Measurements from ENCODE around the gene PSMC4.
A peak's percentile ranks its signal among the peaks of the same experiment; 100 is the strongest.

PSMC4 gene

GRCh38 chr19:40013991-40014390 lies 43.0 kb downstream of the PSMC4 start:
- Histone ChIP-seq H3K4ac (ENCODE audit: low read depth, low read length) (no peak overlapping the region), H3K14ac (ENCODE audit: low read length) (no peak overlapping the region), H3K9me3 (ENCODE audit: insufficient read depth, low read depth, low read length) (peaks cover 5% of the 10 kb centered on the region), H2AFZ (ENCODE audit: insufficient read depth, low read length, poor library complexity) (no peak overlapping the region), H4K12ac (ENCODE audit: low read depth, low read length) (no peak overlapping the region), H3K4me1 (ENCODE audit: control insufficient read depth in 1 of 2, insufficient read depth in 2 of 2, low read length in 2 of 2) (no peaks in the 10 kb centered on the region), H3K4me2 (ENCODE audit: low read length) (no peak overlapping the region), H3K36me3 (ENCODE audit: control insufficient read depth in 1 of 2, insufficient read depth in 2 of 2, low read length in 2 of 2) (no peaks in the 10 kb centered on the region), H2BK12ac (ENCODE audit: low read length) (no peak overlapping the region), H3K79me1 (ENCODE audit: low read length) (no peaks in the 10 kb centered on the region), H3K79me2 (ENCODE audit: control insufficient read depth, insufficient read depth, low read length, poor library complexity) (no peaks in the 10 kb centered on the region), H3K23ac (ENCODE audit: low read length) (no peak overlapping the region), H3K27ac (ENCODE audit: low read depth, low read length) (no peak overlapping the region), H4K91ac (ENCODE audit: low read depth, low read length) (no peak overlapping the region), H3K4me3 (ENCODE audit: low read depth, low read length) (no peak overlapping the region), H2BK5ac (ENCODE audit: low read depth, low read length, poor library complexity) (no peak overlapping the region), H2BK120ac (ENCODE audit: insufficient read depth, low read length, poor library complexity) (no peak overlapping the region), H4K8ac (ENCODE audit: low read depth, low read length) (no peak overlapping the region), H2AK5ac (ENCODE audit: low read length) (no peak overlapping the region), H3K18ac (ENCODE audit: low read length) (no peak overlapping the region), H3K27me3 (ENCODE audit: insufficient read depth, low read length) (no peaks in the 10 kb centered on the region), H3K9ac (ENCODE audit: low read length) (no peak overlapping the region)
- WGBS (ENCODE audit: extremely low coverage, insufficient coverage, insufficient read length): no CpG with 5 or more reads among the region's 4 CpGs
- no peak for DNase-seq

DNA sequence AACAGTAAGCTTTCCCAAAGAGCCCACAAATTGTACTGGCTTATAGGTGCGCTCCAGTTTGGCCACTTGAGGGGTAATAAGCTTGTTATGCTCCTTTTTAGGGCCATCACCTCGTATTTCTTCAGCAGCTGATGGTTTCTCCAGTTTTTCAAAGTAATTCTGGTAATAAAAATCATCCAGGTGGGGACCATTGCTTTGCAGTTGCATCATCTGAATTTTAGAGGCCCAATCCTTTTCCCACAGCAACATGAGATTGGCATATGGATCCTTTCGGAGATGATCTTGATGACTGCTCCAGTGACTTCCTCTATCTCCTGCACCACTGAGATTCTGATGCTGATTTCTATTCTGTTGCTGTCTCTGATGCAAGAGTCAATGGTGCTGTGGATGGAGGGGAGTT lies 53.0 kb downstream of the PSMC4 start:
- Histone ChIP-seq H3K79me2 (ENCODE audit: control insufficient read depth, insufficient read depth, low read length, poor library complexity) (no peaks in the 10 kb centered on the region), H4K91ac (ENCODE audit: low read depth, low read length) (no peak overlapping the region), H4K12ac (ENCODE audit: low read depth, low read length) (no peak overlapping the region), H3K23ac (ENCODE audit: low read length) (no peak overlapping the region), H2BK5ac (ENCODE audit: low read depth, low read length, poor library complexity) (no peak overlapping the region), H3K14ac (ENCODE audit: low read length) (no peak overlapping the region), H3K36me3 (ENCODE audit: control insufficient read depth in 1 of 2, insufficient read depth in 2 of 2, low read length in 2 of 2) (no peaks in the 10 kb centered on the region), H2AK5ac (ENCODE audit: low read length) (no peak overlapping the region), H3K18ac (ENCODE audit: low read length) (no peak overlapping the region), H4K8ac (ENCODE audit: low read depth, low read length) (no peak overlapping the region), H3K4me1 (ENCODE audit: control insufficient read depth in 1 of 2, insufficient read depth in 2 of 2, low read length in 2 of 2) (no peaks in the 10 kb centered on the region), H2AFZ (ENCODE audit: insufficient read depth, low read length, poor library complexity) (no peak overlapping the region), H3K79me1 (ENCODE audit: low read length) (no peaks in the 10 kb centered on the region), H3K27me3 (ENCODE audit: insufficient read depth, low read length) (no peaks in the 10 kb centered on the region), H3K4ac (ENCODE audit: low read depth, low read length) (no peak overlapping the region), H3K9me3 (ENCODE audit: insufficient read depth, low read depth, low read length) (peaks cover 16% of the 10 kb centered on the region), H2BK120ac (ENCODE audit: insufficient read depth, low read length, poor library complexity) (no peak overlapping the region), H3K4me3 (ENCODE audit: low read depth, low read length) (peak overlapping the region; percentile 30), H3K9ac (ENCODE audit: low read length) (no peak overlapping the region), H3K27ac (ENCODE audit: low read depth, low read length) (no peak overlapping the region), H2BK12ac (ENCODE audit: low read length) (no peak overlapping the region), H3K4me2 (ENCODE audit: low read length) (no peak overlapping the region)
- DNase-seq: no peak
- WGBS (ENCODE audit: extremely low coverage, insufficient coverage, insufficient read length): no CpG with 5 or more reads among the region's 3 CpGs

DNA sequence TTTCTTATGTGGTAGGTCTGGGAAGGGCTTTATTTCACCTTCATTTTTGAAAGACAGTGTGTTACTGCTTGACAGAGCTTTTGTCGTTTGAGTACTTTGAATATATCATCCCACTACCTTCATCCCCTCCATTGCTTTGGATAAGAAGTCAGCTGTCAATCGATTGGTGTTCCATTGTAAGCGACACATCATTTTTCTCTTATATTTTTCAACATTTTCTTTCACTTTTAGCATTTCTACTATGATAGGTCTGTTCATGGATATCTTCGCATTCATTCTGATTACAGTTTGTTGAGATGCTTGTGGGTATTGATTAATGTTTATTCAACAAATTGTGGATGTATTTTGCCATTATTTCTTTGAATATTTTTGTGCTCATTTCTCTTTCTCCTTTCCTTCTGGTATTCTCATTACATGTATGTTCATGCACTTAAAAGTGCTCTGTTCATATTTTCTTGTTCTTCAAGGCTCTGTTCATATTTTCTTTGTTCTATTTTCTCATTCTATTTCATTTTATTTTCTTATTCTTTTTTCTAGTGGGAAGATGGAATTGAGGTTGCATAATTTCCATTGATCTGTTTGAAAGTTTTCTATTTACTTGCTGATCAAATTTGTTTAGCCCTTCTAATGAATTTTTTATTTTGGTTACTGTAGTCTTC lies 55.1 kb downstream of the PSMC4 start:
- Histone ChIP-seq H3K9ac (ENCODE audit: low read length) (no peak overlapping the region), H2BK5ac (ENCODE audit: low read depth, low read length, poor library complexity) (no peak overlapping the region), H3K27me3 (ENCODE audit: insufficient read depth, low read length) (no peaks in the 10 kb centered on the region), H3K4me1 (ENCODE audit: control insufficient read depth in 1 of 2, insufficient read depth in 2 of 2, low read length in 2 of 2) (no peaks in the 10 kb centered on the region), H3K23ac (ENCODE audit: low read length) (no peak overlapping the region), H3K14ac (ENCODE audit: low read length) (no peak overlapping the region), H3K79me1 (ENCODE audit: low read length) (no peaks in the 10 kb centered on the region), H3K79me2 (ENCODE audit: control insufficient read depth, insufficient read depth, low read length, poor library complexity) (no peaks in the 10 kb centered on the region), H2AFZ (ENCODE audit: insufficient read depth, low read length, poor library complexity) (no peak overlapping the region), H3K4me3 (ENCODE audit: low read depth, low read length) (no peak overlapping the region), H4K91ac (ENCODE audit: low read depth, low read length) (no peak overlapping the region), H3K4me2 (ENCODE audit: low read length) (no peak overlapping the region), H3K9me3 (ENCODE audit: insufficient read depth, low read depth, low read length) (peaks cover 19% of the 10 kb centered on the region), H3K36me3 (ENCODE audit: control insufficient read depth in 1 of 2, insufficient read depth in 2 of 2, low read length in 2 of 2) (no peaks in the 10 kb centered on the region), H2BK120ac (ENCODE audit: insufficient read depth, low read length, poor library complexity) (no peak overlapping the region), H4K8ac (ENCODE audit: low read depth, low read length) (no peak overlapping the region), H2BK12ac (ENCODE audit: low read length) (no peak overlapping the region), H4K12ac (ENCODE audit: low read depth, low read length) (no peak overlapping the region), H3K18ac (ENCODE audit: low read length) (no peak overlapping the region), H3K27ac (ENCODE audit: low read depth, low read length) (no peak overlapping the region), H2AK5ac (ENCODE audit: low read length) (no peak overlapping the region), H3K4ac (ENCODE audit: low read depth, low read length) (no peak overlapping the region)
- no peak for DNase-seq
- no CpG with 5 or more reads among the region's 4 CpGs for WGBS (ENCODE audit: extremely low coverage, insufficient coverage, insufficient read length)

DNA sequence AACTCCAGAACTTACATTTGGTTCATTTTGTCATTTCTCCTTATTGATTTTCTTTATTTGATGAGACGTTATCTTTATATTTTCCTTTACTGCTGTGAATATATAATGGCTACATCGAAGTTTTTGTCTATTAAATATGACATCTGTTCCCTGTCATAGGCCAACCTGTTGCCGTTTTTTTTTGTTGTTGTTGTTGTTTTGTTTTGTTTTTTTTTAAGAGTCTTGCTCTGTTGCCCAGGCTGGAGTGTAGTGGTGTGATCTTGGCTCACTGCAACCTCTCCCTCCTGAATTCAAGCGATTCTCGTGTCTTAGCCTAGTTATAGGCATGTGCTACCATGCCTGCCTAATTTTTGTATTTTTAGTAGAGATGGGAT lies 55.6 kb downstream of the PSMC4 start:
- no peaks in the 10 kb centered on the region for H3K4me1 ChIP-seq (ENCODE audit: control insufficient read depth in 1 of 2, insufficient read depth in 2 of 2, low read length in 2 of 2)
- H3K4ac ChIP-seq (ENCODE audit: low read depth, low read length): no peak overlapping the region
- H4K12ac ChIP-seq (ENCODE audit: low read depth, low read length): no peak overlapping the region
- no peak overlapping the region for H3K23ac ChIP-seq (ENCODE audit: low read length)
- no CpG with 5 or more reads among the region's 5 CpGs for WGBS (ENCODE audit: extremely low coverage, insufficient coverage, insufficient read length)
- H4K8ac ChIP-seq (ENCODE audit: low read depth, low read length): no peak overlapping the region
- H3K4me3 ChIP-seq (ENCODE audit: low read depth, low read length): no peak overlapping the region
- no peaks in the 10 kb centered on the region for H3K36me3 ChIP-seq (ENCODE audit: control insufficient read depth in 1 of 2, insufficient read depth in 2 of 2, low read length in 2 of 2)
- no peak overlapping the region for H3K4me2 ChIP-seq (ENCODE audit: low read length)
- H3K79me1 ChIP-seq (ENCODE audit: low read length): no peaks in the 10 kb centered on the region
- H3K18ac ChIP-seq (ENCODE audit: low read length): no peak overlapping the region
- no peak overlapping the region for H2BK12ac ChIP-seq (ENCODE audit: low read length)
- no peak overlapping the region for H3K14ac ChIP-seq (ENCODE audit: low read length)
- H3K79me2 ChIP-seq (ENCODE audit: control insufficient read depth, insufficient read depth, low read length, poor library complexity): no peaks in the 10 kb centered on the region
- H4K91ac ChIP-seq (ENCODE audit: low read depth, low read length): no peak overlapping the region
- no peak overlapping the region for H3K27ac ChIP-seq (ENCODE audit: low read depth, low read length)
- no peak overlapping the region for H2BK5ac ChIP-seq (ENCODE audit: low read depth, low read length, poor library complexity)
- peaks cover 22% of the 10 kb centered on the region for H3K9me3 ChIP-seq (ENCODE audit: insufficient read depth, low read depth, low read length)
- DNase-seq: no peak
- no peak overlapping the region for H3K9ac ChIP-seq (ENCODE audit: low read length)
- no peak overlapping the region for H2BK120ac ChIP-seq (ENCODE audit: insufficient read depth, low read length, poor library complexity)
- H2AFZ ChIP-seq (ENCODE audit: insufficient read depth, low read length, poor library complexity): no peak overlapping the region
- no peak overlapping the region for H2AK5ac ChIP-seq (ENCODE audit: low read length)
- no peaks in the 10 kb centered on the region for H3K27me3 ChIP-seq (ENCODE audit: insufficient read depth, low read length)
